Psoas muscle (tissue), 8 donors: ENCODE results near the gene TENM3. TPM values are rescaled to one million over a fixed set of nuclear protein-coding genes. Genes with fewer than 3 reads are reported as not detected.

ENCODE experiments used
- ATAC-seq, 4 donors: fragments of 200-7000 bp; cut with Tn5 transposase; one replicate each; pipeline ENCODE4 v1.9.1; 2020; ENCODE audit warnings: moderate library complexity in 3 of 4, mild to moderate bottlenecking in 2 of 4
- DNase-seq, 2 donors: peaks; one replicate each; pipeline ENCODE4 v3.0.0-alpha.2; 2020
- H3K27ac ChIP-seq: fragments of 200-600 bp; one replicate; pipeline ENCODE4 v1.8.0; 2022
- H3K27me3 ChIP-seq, 3 donors: fragments of 200-600 bp in 1 of 3; one replicate each; pipeline versions ENCODE4 v1.6.1 to v1.8.0; 2013 to 2022; ENCODE audit warnings: low read length in 2 of 3, mild to moderate bottlenecking in 2 of 3, moderate library complexity in 1 of 3; ENCODE audit not compliant: insufficient read depth in 3 of 3
- H3K36me3 ChIP-seq, 2 donors: fragments of 200-600 bp in 1 of 2; one replicate each; pipeline versions ENCODE4 v1.6.1 to v1.8.0; 2013 to 2022; ENCODE audit warnings: low read depth in 1 of 2, mild to moderate bottlenecking in 1 of 2, moderate library complexity in 1 of 2; ENCODE audit not compliant: insufficient read depth in 1 of 2
- H3K4me1 ChIP-seq: fragments of 200-600 bp; one replicate; pipeline ENCODE4 v1.8.0; 2022
- H3K4me3 ChIP-seq: fragments of 200-600 bp; one replicate; pipeline ENCODE4 v1.8.0; 2022; ENCODE audit warnings: mild to moderate bottlenecking
- H3K9me3 ChIP-seq: fragments of 200-600 bp; one replicate; pipeline ENCODE4 v1.8.0; 2022
- WGBS, 3 donors: extraction: QIAGEN DNeasy Blood & Tissue Kit; methylation state at CpG; one replicate each; pipeline versions ENCODE4 v1.1.6 to v1.1.7; 2013; 5-methylcytosine and 5-hydroxymethylcytosine counted together
- intact Hi-C, 2 donors: fragments of 100-400 bp; cut with DNase I; formaldehyde crosslinking; loops; one replicate each; pipeline versions ENCODE4 v1.11.0 to v1.14.2; 2022
- polyA plus RNA-seq, 3 donors: library from polyadenylated mRNA; stranded (reverse); fragments of 200-250 nt; gene quantifications; one replicate each; pipeline ENCODE4 v1.2.3, GENCODE V29; 2013
- total RNA-seq, 4 donors: library from RNA; stranded (reverse); fragmentation: NEBNext Ultra II Directional in 2 of 4; extraction: Animal tissue kit (Norgen Biotek cat#: 25700) in 2 of 4; gene quantifications; one replicate each; pipeline versions ENCODE4 v1.2.1 to v1.2.4, GENCODE V29; 2021 to 2023
- TF ChIP-seq, protein P1 (sequence below): fragments of 200-600 bp; IDR thresholded peaks from one replicate; pipeline ENCODE4 v1.8.0; 2022; ENCODE audit warnings: antibody characterized with exemption
- donor health status: healthy with polysubstance abuse.
- donor health status: DM: no; HTN: no; CAD: no; lungs with moderate emphysema.
- donor health status: Bipolar disorder and iron deficiency.
- donor health status: healthy.
- donor health status: DM: yes; HTN: yes; CAD: no.
- donor health status: DM: no; HTN: no; CAD: no.
- donor health status: DM: no; HTN: no; CAD: no.
- donor health status: DM: yes; HTN: yes; CAD: no.

TENM3 gene
- total and polyA plus RNA-seq, 7 donors: 0.48 to 11.6 (median 5.3) TPM

DNA sequence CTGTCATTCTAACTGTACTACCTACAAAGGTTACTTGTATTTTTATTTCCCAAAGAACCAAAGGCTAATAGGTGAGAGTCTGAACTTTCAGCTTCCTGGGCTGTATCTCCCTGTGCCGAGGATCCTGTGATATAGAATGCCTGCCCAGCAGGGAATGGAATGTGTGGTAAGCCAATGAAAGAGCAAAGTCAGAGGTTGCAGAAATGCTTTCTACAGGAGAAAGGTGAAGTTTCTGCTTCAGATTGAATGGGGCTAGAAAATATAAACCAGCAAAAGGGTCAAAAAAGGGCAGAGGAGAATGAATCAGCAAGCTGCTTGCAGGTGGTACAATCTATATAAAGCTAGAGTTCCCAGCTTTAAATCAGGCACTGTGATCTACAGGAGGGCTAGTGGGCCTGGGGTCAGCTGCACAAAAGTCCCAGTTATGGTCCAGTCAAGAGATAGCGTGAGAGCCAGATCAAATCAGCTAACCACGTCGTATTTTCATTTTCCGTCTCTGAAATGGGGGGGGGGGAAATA is 527.9 kb downstream of the TENM3 start:
- intact Hi-C loops: no loop called here
- WGBS, 3 donors: 56 to 69% (median 67%) methylated on average over 5 of the region's 5 CpGs

DNA sequence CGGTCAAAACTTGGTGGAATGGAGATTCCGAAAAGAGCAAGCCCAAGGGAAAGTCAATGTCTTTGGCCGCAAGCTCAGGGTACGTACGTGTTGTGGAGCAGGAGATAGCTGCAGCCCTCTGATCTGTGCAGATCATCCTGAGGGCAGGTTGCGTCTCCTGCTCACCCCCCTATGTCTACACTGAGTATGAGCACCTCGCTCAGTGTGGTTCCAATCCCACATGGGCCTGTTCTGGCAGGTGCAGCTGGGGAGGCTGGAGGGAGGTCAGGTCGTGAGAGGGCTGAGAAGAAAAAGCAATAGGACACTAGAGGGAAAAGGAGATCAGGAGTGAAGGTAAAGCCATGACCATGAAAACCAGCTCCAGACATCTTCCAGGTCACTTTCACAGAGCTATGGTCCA is 531.9 kb downstream of the TENM3 start:
- H3K9me3 ChIP-seq: no peaks in the 10 kb centered on the region
- no peak overlapping the region for H3K27ac ChIP-seq
- no peaks in the 10 kb centered on the region for H3K4me1 ChIP-seq
- ATAC-seq (no peak), DNase-seq (no peak)
- intact Hi-C loops: no loop called here
- H3K27me3 ChIP-seq: no peaks in the 10 kb centered on the region
- H3K36me3 ChIP-seq: peaks cover 0 to 17% of the 10 kb centered on the region in 2 donors
- TF ChIP-seq, protein P1, sequence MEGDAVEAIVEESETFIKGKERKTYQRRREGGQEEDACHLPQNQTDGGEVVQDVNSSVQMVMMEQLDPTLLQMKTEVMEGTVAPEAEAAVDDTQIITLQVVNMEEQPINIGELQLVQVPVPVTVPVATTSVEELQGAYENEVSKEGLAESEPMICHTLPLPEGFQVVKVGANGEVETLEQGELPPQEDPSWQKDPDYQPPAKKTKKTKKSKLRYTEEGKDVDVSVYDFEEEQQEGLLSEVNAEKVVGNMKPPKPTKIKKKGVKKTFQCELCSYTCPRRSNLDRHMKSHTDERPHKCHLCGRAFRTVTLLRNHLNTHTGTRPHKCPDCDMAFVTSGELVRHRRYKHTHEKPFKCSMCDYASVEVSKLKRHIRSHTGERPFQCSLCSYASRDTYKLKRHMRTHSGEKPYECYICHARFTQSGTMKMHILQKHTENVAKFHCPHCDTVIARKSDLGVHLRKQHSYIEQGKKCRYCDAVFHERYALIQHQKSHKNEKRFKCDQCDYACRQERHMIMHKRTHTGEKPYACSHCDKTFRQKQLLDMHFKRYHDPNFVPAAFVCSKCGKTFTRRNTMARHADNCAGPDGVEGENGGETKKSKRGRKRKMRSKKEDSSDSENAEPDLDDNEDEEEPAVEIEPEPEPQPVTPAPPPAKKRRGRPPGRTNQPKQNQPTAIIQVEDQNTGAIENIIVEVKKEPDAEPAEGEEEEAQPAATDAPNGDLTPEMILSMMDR: no peak
- 90 to 93% (median 90%) methylated on average over 8 of the region's 8 CpGs for WGBS, 3 donors
- no peak overlapping the region for H3K4me3 ChIP-seq

More for the DNA sequence above, 527.9 kb downstream of the TENM3 start:
- Histone ChIP-seq H3K27ac (no peak overlapping the region), H3K4me3 (no peak overlapping the region), H3K4me1 (no peaks in the 10 kb centered on the region), H3K36me3 (peaks cover 0 to 17% of the 10 kb centered on the region in 2 donors), H3K27me3 (no peaks in the 10 kb centered on the region), H3K9me3 (no peaks in the 10 kb centered on the region)
- DNase-seq (no peak), ATAC-seq (no peak)
- TF ChIP-seq, protein P1: no peak

DNA sequence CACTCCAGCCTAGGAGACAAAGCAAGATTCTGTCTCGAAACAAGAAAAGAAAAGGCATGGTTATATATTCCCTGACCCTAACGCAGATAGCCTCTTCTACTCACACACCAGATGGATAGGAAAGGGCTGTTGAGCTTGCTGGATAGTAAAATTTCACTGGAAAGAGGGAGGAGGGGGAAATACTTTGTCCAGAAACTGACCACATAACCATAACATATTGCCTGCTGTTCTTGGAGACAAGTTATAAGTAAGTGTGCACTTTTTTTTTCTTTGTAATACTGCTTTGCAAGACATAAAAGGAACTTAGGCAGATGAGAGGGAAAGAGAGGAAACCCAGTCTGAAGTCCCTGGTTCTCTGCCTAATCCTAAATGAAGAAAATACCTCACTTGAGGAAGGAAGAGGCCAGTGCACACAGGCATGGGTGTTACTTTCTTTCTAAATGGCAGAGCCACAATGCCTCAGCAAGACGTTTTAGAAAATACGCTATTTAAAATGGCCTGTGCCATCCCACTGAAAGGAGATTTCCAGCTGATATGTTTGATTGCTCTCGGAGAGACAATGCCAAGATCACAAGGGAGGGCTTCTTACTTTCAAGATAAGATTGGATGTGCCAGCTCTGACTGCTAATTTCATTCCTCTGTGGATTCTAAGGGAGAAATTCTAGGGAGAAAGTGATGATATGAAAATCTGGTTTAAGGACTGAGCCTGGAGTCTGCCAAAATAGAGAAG is 533.3 kb downstream of the TENM3 start:
- WGBS, 3 donors: 72 to 80% (median 74%) methylated on average over 5 of the region's 5 CpGs
- no peak overlapping the region for H3K27ac ChIP-seq
- DNase-seq (no peak), ATAC-seq (no peak)
- TF ChIP-seq, protein P1: no peak
- intact Hi-C loops: no loop called here
- no peaks in the 10 kb centered on the region for H3K4me1 ChIP-seq
- peaks cover 0 to 17% of the 10 kb centered on the region in 2 donors for H3K36me3 ChIP-seq
- no peaks in the 10 kb centered on the region for H3K9me3 ChIP-seq
- H3K4me3 ChIP-seq: no peak overlapping the region
- H3K27me3 ChIP-seq: no peaks in the 10 kb centered on the region

DNA sequence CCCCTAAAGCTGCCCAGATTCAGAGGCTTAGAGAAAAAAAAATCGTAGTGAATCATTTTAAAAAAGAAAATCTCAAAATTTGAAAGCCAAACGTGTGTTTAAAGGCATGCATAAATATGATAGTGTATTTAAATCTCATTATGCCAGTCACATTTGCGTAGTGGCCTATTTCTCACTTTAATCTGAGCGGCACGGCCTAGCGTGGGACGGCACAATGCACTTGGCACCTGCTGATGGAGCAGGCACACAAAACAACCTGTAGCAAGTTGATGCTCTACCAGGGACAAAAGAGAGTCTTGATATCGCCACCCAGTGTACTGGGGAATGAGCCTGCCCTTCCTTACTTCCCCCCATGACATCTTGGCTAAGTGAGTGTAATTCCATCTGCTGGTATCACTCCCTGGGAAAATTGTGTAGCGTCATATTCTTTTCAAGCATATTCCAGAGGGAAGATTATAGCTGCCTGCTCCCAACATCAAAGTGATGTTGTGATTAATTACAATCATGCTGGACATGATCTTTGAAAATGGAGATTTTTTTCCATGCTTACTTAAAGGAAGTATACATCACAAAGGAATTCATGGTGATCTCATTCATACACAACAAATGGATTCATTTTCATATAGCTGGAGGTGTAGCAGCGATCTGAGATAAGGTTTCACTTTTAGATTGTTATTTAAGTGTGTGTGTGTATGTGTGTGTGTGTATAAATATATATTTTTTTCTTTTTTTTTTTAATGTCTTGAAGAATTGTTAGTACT is 535.2 kb downstream of the TENM3 start:
- no peaks in the 10 kb centered on the region for H3K4me1 ChIP-seq
- no peaks in the 10 kb centered on the region for H3K27me3 ChIP-seq
- intact Hi-C loops: no loop called here
- no peak overlapping the region for H3K4me3 ChIP-seq
- 60 to 66% (median 63%) methylated on average over 10 of the region's 10 CpGs for WGBS, 3 donors
- H3K27ac ChIP-seq: no peak overlapping the region
- DNase-seq (no peak), ATAC-seq (peak in 1 of 4 donors; percentile 42)
- peaks cover 0 to 17% of the 10 kb centered on the region in 2 donors for H3K36me3 ChIP-seq
- H3K9me3 ChIP-seq: no peaks in the 10 kb centered on the region
- TF ChIP-seq, protein P1: no peak
